Epithelial cell of prostate (primary cell): ENCODE measurements around the gene ABTB2.
"Not testable (repeated sequence)": the region's sequence is repeated elsewhere in the genome, so short reads cannot be mapped to it uniquely, and the experiment has no call there.

ENCODE experiments used
- DNase-seq: peaks from one replicate; pipeline ENCODE4 v3.0.0-alpha.2; 2011; ENCODE audit warnings: low read depth, low spot score
- H3K27ac ChIP-seq: fragments of 450-650 bp; 2 replicates; pipeline ENCODE4 v1.5.1; 2017; ENCODE audit warnings: mild to moderate bottlenecking

The ABTB2 gene

GRCh38 chr11:34181856-34182405 lies 175.9 kb downstream of the ABTB2 start:
- no peak overlapping the region for H3K27ac ChIP-seq
- no peak for DNase-seq

GRCh38 chr11:34181251-34181650 lies 176.6 kb downstream of the ABTB2 start:
- H3K27ac ChIP-seq: no peak overlapping the region
- DNase-seq: no peak

- DNase-seq, H3K27ac ChIP-seq: not testable (repeated sequence)
Measured at GRCh38 chr11:34180814-34181165, 177.0 kb downstream of the ABTB2 start.

- DNase-seq: no peak
- H3K27ac ChIP-seq: no peak overlapping the region
Measured at GRCh38 chr11:34180040-34180813, 177.6 kb downstream of the ABTB2 start.

- no peak overlapping the region for H3K27ac ChIP-seq
- DNase-seq: no peak
Measured at GRCh38 chr11:34179026-34179675, 178.7 kb downstream of the ABTB2 start.

DNA sequence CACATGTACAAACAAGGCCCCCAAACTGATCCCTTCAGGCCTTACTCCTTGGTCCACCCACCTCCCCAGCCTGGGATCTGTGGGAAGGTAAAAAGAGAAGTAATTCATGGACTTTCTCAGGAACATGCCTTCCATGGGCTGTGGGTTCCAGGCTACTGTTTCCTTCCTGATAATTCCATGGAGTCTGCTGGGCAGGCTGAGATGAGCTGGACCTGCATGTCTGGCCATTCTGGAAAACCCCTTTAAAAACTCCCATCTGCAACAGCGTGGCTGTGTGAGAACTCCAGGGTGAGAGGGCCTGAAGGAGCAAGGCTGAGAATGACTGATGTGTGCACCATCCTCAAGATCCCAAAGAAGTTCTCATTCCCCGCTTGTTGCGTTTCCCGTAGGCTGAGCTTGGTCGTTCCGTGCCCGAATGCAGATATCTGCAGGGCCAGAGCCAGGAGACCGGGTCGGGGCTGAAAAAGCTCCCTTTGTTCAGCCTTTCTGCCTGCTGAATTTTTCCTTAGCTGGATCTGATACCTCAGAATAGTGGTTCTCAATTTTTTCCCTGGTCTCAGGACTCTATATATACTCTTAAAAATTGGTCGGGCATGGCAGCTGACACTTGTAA lies 179.5 kb downstream of the ABTB2 start:
- DNase-seq: no peak
- H3K27ac ChIP-seq: no peak overlapping the region

GRCh38 chr11:34176751-34177209 lies 181.0 kb downstream of the ABTB2 start:
- peak overlapping the region; percentile 3 for H3K27ac ChIP-seq

DNA sequence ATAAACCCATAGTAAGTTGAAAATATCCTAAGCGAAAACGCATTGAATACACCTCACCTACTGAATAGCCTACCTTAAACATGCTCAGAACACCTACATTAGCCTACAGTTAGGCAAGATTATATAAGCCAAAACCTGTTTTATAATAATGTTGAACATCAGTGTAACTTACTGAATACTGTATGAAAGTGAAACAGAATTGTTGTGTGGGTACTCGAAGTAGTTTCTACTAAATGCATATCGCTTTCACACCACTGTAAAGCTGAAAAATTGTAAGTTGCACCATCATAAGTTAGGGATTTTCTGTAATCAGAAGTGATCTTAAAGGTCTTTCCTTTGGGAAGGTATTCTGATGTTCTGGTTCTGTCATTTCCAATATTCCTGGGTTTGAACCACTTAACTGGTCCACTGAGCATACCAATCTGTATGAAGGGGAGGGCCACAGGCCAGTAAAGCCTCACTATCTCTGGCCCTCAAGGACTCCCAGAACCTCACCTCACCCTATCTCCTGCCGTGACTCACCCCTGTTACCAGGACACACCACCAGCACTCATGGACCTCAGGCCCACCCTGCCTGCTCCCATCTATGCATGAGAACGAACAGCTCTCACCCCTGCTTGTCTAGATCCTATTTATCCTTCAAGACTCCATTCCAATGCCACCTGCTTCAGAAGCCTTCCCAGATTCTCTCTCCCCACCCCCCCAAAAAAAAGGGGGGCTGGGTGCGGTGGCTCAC lies 182.4 kb downstream of the ABTB2 start:
- DNase-seq: no peak
- H3K27ac ChIP-seq: peak overlapping the region; percentile 3

More at GRCh38 chr11:34176751-34177209, 181.0 kb downstream of the ABTB2 start:
- DNase-seq: no peak

- DNase-seq: no peak
- no peak overlapping the region for H3K27ac ChIP-seq
Measured at GRCh38 chr11:34174412-34175041, 183.3 kb downstream of the ABTB2 start.

DNA sequence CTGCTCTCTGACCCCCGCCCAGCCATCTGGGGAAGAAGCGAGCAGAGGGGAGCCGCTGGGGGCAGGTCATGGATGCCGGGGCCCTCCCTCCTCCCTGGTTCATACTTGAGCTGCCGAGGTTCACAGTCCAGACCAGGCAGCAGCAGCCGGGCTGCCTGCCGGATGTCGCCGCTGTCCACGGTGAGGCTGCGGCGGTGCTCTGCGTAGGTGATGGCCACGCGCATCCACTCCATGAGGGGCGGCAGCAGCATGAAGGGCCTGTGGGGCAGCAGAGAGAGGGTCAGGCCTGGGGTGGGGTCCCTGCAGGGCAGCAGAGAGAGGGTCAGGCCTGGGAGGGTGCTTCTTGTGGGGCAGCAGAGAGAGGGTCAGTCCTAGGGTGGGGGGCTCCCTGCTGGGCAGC lies 184.8 kb downstream of the ABTB2 start:
- DNase-seq: no peak
- H3K27ac ChIP-seq: no peak overlapping the region

DNA sequence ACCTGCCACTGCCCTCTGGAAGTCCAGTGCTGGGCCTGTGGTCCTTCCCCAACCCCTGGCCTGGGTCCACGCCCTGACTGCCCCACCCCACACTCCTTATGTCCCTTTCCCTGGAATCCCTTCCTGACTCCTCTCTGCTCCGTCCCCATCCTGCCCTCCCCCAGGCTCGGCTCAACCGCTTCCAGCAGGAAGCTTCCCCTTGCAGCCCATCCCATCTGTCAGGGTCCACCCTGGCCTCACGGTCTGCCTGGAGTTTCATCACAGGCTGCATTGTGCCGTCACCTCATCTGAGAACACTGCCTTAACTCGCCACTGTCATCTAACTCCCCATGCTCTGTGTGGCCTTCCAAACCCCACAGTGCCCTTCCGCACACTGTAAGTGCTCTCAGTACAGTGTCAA lies 188.1 kb downstream of the ABTB2 start:
- DNase-seq: no peak
- H3K27ac ChIP-seq: no peak overlapping the region

DNA sequence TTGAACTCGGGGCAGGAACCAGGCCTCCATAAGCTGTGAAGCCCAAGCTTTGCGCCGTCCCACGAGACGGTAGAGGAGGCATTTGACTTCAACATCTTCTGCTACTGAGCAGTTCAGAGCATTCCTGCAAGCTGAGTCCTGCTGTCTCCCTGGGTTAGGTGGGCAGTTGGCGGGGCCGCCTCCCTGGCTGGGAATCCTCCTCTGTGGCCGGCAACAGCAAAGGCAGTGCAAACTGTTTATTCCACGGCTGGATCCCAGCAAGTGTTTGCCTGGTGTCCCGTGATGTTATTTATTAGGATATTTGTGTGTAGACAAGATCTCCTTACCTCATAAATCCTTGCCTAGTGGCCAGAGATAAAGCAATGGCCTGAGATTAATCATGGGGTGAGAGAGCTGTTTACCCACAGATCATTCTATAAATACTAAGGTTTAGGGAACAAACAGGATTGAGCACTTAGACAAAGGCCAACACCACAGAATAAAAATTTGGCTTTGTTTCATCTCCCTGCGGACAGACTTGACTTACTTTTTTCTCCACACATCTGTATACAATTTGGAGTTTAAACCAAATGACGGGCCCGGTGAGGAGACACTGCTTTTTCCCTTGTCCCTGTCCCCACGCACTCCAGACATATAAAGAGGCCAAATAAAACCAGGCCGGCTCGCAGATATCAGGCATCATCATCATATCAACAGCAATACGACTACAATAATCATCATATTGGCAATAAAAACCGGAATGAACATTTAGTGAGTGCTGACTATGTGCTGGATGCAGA lies 189.0 kb downstream of the ABTB2 start:
- no peak overlapping the region for H3K27ac ChIP-seq
- no peak for DNase-seq

GRCh38 chr11:34167961-34168360 lies 189.8 kb downstream of the ABTB2 start:
- DNase-seq: no peak
- no peak overlapping the region for H3K27ac ChIP-seq

GRCh38 chr11:34166806-34167740 lies 190.7 kb downstream of the ABTB2 start:
- no peak for DNase-seq

GRCh38 chr11:34165786-34166555 lies 191.8 kb downstream of the ABTB2 start:
- DNase-seq: no peak
- peak overlapping the region; percentile 37 for H3K27ac ChIP-seq

More at GRCh38 chr11:34166806-34167740, 190.7 kb downstream of the ABTB2 start:
- H3K27ac ChIP-seq: peak overlapping the region; percentile 37

DNA sequence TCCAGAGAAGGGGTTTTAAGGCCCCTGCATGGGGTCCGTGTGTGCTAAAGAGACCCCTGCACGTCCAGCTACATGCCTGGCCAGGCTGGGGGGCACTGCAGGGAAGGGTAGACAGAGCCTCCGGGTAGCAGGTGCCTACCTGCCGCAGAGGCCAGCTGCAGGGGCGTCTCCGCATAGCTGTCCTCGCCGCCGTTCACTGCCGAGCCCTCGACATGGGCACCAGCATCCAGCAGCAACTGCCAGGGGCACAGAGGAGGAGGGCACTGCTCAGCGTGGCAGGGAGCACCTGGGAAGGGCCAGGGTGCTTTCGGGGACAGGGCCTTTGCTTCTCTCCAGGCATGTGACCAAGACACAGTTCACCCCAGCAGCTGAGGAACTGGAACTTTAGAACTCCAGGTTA lies 192.7 kb downstream of the ABTB2 start:
- no peak for DNase-seq
- peak overlapping the region; percentile 37 for H3K27ac ChIP-seq

DNA sequence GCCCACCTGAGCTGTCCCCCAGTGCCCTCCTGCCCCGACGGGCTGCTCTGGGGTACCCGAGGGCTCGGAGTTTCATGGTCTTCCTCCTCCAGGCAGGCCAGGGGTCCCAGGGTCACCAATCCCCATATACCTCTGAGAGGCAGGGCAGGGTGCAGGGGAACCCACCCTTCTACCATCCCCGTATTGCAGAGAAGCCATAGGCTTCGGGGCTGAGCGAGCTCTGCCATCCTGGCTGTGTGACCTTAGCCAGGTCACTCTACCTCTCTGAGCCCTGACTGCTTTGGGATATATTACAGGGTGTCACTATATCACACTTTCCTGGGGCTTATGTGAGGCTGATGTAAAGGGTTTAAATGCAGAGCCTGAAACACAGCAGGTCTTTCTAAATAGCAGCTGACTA lies 195.0 kb downstream of the ABTB2 start:
- no peak overlapping the region for H3K27ac ChIP-seq
- DNase-seq: no peak
